PFSK-1 (cell line): ENCODE measurements around the gene ATXN7L3B.

Source experiments
- POLR2AphosphoS5 ChIP-seq: IDR thresholded peaks from 2 replicates; pipeline ENCODE4 v1.6.1; 2012; ENCODE audit warnings: low read depth, mild to moderate bottlenecking, control low read depth, low read length, moderate library complexity
- REST ChIP-seq, 2 experiments: IDR thresholded peaks; 2 replicates each; pipeline versions ENCODE4 v1.6.1 to v1.8.0; 2011 to 2012; ENCODE audit warnings: low read depth in 2 of 2, low read length in 2 of 2, control low read depth in 1 of 2, inconsistent platforms in 1 of 2, mild to moderate bottlenecking in 1 of 2, moderate library complexity in 1 of 2; ENCODE audit not compliant: insufficient read depth in 1 of 2
- TAF1 ChIP-seq: IDR thresholded peaks from 2 replicates; pipeline ENCODE4 v1.6.1; 2012; ENCODE audit warnings: low read length, control low read depth, borderline replicate concordance; ENCODE audit not compliant: insufficient read depth

- TF ChIP-seq REST (IDR thresholded peaks at IDR 0.05; ENCODE audit: insufficient read depth in 1 of 2, low read depth in 2 of 2, low read length in 2 of 2) (no peak), TAF1 (no peak), POLR2AphosphoS5 (no peak)
Measured at GRCh38 chr12:74552201-74552600, 14.6 kb downstream of the ATXN7L3B start.
